ENCODE measurements around the gene ZMIZ1. TPM values are rescaled to one million over a fixed set of nuclear protein-coding genes. Genes with fewer than 3 reads are reported as not detected.

ZMIZ1 gene
- total RNA-seq, 1 donor from 2014 or later, result 93.9 TPM

DNA sequence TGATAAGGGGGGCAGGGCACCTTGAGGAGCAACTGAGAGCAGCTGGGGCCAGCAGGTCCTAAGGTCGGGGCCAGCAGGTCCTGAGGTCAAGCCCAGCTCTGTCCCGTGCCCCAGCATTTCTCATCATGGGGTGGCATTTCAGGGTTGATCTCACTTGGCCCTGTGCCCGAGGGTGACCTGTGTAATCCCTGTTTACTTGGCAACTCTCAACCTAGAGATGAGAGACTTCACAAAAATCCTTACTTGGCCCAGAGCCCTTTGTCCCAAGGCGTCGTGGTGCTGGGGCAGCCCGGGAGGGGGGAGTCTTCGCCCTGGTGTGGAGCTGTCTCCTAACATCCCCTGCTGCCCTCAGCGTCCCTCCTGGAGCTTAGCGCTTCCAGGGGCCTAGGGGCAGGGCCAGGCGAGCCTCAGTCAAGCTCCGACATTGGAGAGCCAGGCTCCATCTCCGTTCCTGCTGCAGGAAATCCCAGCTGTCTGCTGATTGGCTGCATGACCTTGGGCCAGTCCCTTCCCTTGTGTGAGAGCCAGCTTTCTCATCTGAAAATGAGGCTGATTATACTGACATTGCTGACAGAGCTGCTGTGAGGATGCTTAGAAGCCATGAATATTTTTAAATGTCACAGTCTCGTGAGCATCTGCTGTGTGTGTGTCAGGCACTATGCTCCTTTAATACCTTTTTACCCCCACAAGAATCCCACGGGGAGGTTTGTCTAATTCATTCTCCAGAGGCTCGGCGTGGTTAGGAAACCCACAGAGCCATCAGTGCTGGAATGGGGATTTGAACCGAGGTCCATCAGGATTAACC is 94.3 kb downstream of the ZMIZ1 start:
- Mint-ChIP-seq H3K4me3 (no peak overlapping the region), H3K27ac (no peak overlapping the region), H3K9me3 (no peaks in the 10 kb centered on the region), H3K4me1 (no peaks in the 10 kb centered on the region), H3K36me3 (ENCODE audit: low read depth) (no peaks in the 10 kb centered on the region), H3K27me3 (no peaks in the 10 kb centered on the region)
- ChIA-PET CTCF (no interaction called here), POLR2A (no interaction called here)
- intact Hi-C loops (cut with micrococcal nuclease), result no loop called here
- TF ChIP-seq CTCF (IDR thresholded peaks at IDR 0.05), result no peak
- DNase-seq, result no peak
- no peak for ATAC-seq (ENCODE audit: low read depth)

- DNase-seq, result no peak
- ChIA-PET POLR2A (no interaction called here), CTCF (no interaction called here)
- Mint-ChIP-seq H3K36me3 (ENCODE audit: low read depth) (no peaks in the 10 kb centered on the region), H3K27me3 (no peaks in the 10 kb centered on the region), H3K4me1 (no peaks in the 10 kb centered on the region), H3K27ac (no peak overlapping the region), H3K4me3 (no peak overlapping the region), H3K9me3 (no peaks in the 10 kb centered on the region)
- intact Hi-C loops (cut with micrococcal nuclease), result no loop called here
- ATAC-seq (ENCODE audit: low read depth), result no peak
- no peak for TF ChIP-seq CTCF (IDR thresholded peaks at IDR 0.05)
Observed at GRCh38 chr10:79163666-79163975, 94.9 kb downstream of the ZMIZ1 start.

GRCh38 chr10:79164075-79164474 is 95.3 kb downstream of the ZMIZ1 start:
- Mint-ChIP-seq H3K36me3 (ENCODE audit: low read depth) (no peaks in the 10 kb centered on the region), H3K27ac (no peak overlapping the region), H3K4me3 (no peak overlapping the region), H3K4me1 (no peaks in the 10 kb centered on the region), H3K27me3 (no peaks in the 10 kb centered on the region), H3K9me3 (no peaks in the 10 kb centered on the region)
- TF ChIP-seq CTCF (IDR thresholded peaks at IDR 0.05), result no peak
- POLR2A ChIA-PET, result no interaction called here
- CTCF ChIA-PET, result no interaction called here
- intact Hi-C loops (cut with micrococcal nuclease), result no loop called here
- DNase-seq (no peak), ATAC-seq (ENCODE audit: low read depth) (no peak)

- Mint-ChIP-seq H3K4me3 (no peak overlapping the region), H3K36me3 (ENCODE audit: low read depth) (no peaks in the 10 kb centered on the region), H3K27me3 (no peaks in the 10 kb centered on the region), H3K4me1 (no peaks in the 10 kb centered on the region), H3K27ac (no peak overlapping the region), H3K9me3 (no peaks in the 10 kb centered on the region)
- TF ChIP-seq CTCF (IDR thresholded peaks at IDR 0.05), result no peak
- no peak for DNase-seq
- intact Hi-C loops (cut with micrococcal nuclease), result no loop called here
- POLR2A ChIA-PET, result no interaction called here
- CTCF ChIA-PET, result no interaction called here
- no peak for ATAC-seq (ENCODE audit: low read depth)
Observed at GRCh38 chr10:79165070-79165778, 96.5 kb downstream of the ZMIZ1 start.

GRCh38 chr10:79166312-79166721 is 97.6 kb downstream of the ZMIZ1 start:
- TF ChIP-seq CTCF (IDR thresholded peaks at IDR 0.05), result no peak
- ChIA-PET POLR2A (no interaction called here), CTCF (no interaction called here)
- Mint-ChIP-seq H3K4me3 (no peak overlapping the region), H3K36me3 (ENCODE audit: low read depth) (no peaks in the 10 kb centered on the region), H3K27ac (no peak overlapping the region), H3K4me1 (no peaks in the 10 kb centered on the region), H3K27me3 (no peaks in the 10 kb centered on the region), H3K9me3 (no peaks in the 10 kb centered on the region)
- no peak for DNase-seq
- no peak for ATAC-seq (ENCODE audit: low read depth)
- intact Hi-C loops (cut with micrococcal nuclease), result no loop called here
